ENCODE data around the gene THEMIS2.
A peak's percentile ranks its signal among the peaks of the same experiment; 100 is the strongest.
"Not testable (repeated sequence)": the region's sequence is repeated elsewhere in the genome, so short reads cannot be mapped to it uniquely, and the experiment has no call there.

THEMIS2 gene

DNA sequence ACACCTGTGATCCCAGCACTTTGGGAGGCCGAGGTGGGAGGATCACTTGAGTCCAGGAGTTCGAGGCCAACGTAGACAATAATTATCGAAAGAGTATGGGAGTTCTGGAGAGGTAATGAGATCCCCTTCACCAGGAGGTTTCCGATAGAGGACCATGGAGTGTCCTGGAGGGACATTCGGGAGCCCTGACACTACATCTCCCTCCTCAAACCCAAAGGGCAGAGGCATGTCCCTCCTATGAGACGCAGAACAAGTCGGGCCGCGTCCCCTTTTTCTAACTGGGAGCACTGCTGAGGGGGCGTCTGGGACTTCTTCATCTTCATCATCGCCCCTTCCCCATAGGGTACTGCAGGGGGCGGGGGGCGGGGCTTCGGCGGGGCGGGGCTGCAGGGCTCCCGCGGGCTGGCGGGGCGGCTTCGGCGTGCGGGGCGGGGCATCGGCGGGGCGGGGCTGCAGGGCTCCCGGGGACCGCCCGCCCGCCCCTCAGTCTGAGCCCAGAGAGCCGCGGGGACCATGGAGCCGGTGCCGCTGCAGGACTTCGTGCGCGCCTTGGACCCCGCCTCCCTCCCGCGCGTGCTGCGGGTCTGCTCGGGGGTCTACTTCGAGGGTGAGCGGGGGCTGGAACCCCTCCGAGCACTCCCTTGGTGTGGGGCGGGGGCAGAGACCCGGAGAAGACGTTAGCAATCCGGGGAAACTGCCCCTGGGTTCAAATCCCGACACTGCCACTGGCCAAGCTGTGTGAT is at the start of gene THEMIS2:
Gene THEMIS2 (plus strand): TSS at position 486 of the 743 bp plus-strand sequence. CDS start 28 bp downstream, at position 514.
- DNase-seq, result peak; percentile 70

DNA sequence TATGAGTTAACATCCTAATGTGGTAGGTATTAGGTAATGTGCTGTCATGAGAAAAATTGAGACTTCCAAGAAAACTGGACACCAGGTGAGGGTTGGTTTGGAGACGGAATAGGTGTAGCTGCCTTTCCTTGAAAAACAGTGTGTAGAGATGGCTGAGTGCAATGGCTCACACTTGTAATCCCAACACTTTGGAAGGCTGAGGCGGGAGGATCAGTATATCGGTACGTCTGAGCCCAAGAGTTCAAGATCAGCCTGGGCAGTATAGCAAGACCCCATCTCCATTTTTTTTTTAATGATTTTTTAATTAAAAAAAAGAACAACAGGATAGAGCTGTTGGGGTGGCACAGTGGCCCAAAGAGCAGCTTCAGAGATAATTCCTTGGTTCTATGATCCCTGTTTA is 48.6 kb upstream of the THEMIS2 start:
- DNase-seq, result no peak

DNA sequence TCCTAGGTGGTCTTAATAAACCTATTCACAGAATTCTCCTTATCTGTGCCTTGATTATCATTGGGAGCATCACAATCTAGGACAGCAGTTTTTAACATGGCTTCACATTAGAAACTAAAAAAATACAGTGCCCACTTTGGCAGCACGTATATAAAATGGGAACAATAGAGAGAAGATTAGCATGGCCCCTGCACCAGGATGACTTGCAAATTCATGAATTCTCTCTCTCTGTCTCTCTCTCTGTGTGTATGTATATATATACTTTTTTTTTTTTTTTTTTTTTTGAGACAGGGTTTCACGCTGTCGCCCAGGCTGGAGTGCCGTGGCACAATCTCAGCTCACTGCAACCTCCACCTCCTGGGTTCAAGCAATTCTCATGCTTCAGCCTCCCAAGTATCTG is 47.9 kb upstream of the THEMIS2 start:
- no peak for DNase-seq

DNA sequence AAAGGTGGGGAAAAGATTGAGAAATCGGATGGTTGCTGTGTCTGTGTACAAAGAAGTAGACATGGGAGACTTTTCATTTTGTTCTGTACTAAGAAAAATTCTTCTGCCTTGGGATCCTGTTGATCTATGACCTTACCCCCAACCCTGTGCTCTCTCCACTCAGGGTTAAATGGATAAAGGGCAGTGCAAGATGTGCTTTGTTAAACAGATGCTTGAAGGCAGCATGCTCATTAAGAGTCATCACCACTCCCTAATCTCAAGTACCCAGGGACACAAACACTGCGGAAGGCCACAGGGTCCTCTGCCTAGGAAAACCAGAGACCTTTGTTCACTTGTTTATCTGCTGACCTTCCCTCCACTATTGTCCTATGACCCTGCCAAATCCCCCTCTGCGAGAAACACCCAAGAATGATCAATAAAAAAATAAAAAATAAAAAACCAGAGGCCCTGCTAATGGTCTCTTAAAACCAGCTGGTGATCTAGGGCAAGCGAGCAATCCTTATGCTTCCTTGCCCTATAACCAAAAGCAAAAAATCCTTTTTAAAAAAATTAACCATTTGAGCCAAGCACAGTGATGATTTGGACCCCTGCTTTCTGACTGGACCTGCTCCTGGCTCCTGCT is 42.9 kb upstream of the THEMIS2 start:
- DNase-seq, result not testable (repeated sequence)

DNA sequence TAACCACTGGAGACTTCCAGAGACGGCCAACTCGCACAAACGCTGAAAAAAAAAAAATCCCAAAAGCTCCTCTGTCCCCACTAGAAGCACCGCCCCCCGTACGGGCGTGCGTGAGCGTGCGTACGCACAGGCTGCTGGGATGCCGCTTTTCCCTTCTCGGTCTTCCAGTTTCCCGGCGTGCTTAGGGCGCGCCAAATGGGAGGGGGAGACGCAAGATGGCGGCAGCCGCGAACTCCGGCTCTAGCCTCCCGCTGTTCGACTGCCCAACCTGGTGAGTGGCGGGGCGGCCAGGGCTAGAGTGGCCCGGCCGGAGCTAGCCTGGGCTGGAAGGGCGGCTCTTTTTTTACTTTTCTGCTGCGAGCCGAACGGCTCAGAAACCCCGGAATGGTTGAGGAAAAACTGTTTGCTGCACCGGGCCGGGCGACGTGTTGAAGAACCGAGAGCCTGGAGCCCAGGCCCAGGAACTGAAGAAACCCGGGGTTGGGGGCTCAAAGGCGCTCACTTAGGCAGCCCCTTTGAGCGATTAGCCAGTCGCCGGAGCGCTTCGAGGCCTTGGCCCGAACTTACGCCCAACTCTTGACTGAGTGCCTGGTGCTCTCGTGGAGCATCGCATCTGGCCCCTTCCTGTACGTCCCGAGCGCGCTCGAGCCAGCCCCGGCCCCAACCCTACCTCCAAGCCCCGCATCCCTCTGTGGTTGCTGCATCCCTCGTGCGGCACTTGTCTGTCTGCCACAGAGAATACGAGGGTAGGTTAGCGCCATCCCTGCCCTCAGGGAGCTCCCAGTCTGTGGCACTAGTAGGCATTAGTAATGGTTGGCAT is 41.5 kb upstream of the THEMIS2 start, which contains the start of gene PPP1R8:
Gene PPP1R8 (plus strand): TSS at position 162 of the 820 bp plus-strand sequence. CDS start 54 bp downstream, at position 216.
- peak; percentile 97 for DNase-seq

DNA sequence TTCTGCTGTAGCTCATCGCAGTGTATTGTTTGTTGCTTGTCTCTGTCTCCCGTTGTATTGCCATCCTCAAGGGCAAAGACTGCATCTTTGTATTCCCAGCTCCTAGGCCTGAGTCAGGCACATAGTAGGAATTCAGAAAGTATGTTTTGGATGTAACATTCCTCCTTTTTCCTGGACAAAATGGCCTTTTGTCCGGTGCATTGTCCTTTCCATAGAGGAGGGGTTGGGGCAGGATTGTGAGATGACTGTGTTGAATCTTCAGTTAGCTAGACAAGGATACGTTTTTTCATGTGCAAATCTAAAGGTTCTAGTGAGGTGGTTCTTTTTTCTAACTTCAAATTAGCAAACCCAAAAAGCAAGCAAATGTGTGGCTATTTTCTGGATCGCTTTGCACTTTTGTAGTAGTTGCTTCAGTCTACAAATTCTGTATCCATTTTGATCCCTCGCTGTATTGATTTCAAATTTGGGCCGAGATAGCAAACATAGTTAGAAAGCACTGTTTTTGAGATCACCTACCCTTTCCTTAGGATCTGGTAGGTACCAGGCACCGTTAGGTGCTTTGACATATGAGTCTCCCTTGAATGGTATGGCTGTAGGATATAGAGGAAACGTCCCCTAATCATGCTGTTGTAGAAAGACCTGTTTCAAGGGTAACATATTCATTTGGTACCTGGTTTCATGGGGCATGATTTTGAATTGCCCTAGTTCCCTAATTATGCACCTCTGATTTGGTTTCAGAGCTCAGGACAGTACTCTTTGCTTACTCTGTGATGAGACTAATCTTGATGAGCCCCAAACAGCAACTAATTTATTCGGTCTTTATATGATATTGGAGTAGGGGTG is 40.6 kb upstream of the THEMIS2 start:
- peak; percentile 26 for DNase-seq

DNA sequence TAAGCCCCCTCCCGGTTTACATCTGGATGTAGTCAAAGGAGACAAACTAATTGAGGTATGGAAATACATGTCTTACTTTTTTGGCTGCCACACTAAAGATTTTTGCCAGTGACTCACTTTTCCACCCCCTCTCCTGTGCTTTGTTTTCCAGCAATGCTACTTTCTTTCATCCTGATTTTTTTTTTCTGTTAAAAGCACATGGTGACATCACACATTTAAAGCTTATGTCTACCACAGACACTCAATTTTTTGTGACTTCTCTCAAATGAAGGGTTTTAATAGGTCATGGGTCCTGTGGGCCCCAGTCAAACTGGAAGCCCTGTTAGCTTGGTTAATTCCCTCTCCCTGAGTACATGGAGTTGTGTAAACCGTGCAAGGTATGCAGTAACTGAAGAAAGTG is 39.6 kb upstream of the THEMIS2 start:
- DNase-seq, result peak; percentile 55

DNA sequence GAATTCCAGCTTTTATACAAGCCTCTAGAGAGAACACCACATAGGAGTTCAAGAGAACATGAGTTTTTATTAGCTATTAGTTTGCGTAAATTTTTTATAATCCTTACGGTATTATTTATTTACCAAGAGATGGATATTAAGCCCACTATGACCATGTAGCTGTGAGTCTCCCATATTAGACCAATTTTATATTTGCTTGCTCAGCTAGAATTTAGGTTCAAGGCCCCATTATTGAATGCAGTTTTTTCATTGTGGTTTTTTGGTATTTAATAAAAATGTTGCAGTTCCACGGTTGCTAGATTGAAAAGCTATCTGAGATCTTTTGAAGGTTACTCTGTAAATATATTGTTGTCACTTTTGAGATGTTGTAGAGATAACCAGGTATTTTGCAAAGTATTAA is 38.9 kb upstream of the THEMIS2 start:
- DNase-seq, result no peak

DNA sequence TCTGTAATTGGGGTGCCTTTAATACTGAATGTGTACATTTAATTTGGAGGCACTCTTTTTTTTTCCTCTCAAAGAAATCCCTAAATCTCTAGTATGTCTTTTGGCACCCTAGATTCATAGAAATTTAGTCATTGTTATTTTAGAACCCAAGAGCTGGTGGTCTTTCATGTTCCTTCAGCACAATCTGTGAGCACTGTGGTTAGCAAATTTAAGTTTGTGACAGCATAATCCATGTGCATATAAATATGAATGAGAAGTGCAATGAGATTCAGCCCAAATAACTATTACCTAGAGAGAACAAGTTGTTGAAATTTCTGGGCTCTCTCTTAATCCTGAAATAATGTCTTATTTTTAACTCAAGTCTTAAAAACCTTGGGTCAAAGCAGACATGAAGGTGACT is 37.3 kb upstream of the THEMIS2 start:
- no peak for DNase-seq

DNA sequence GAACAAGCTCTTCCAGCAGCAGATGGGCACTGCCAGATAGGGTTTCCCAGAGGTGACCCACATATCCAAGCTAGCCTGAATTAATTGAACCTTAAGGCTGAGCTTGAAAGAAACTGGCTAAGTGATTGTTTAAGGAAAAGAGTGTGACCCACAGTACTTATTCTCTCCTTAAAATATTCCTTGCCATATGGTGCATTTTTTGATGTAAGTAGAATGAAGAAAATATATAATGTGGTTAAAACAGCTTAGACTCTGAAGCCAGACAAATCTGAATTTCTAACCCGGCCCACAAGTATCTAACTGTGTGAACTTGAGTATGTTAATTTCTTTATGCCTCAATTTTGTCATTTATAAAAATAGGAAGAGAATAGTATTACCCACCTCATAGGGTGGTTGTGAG is 36.8 kb upstream of the THEMIS2 start:
- DNase-seq, result no peak

DNA sequence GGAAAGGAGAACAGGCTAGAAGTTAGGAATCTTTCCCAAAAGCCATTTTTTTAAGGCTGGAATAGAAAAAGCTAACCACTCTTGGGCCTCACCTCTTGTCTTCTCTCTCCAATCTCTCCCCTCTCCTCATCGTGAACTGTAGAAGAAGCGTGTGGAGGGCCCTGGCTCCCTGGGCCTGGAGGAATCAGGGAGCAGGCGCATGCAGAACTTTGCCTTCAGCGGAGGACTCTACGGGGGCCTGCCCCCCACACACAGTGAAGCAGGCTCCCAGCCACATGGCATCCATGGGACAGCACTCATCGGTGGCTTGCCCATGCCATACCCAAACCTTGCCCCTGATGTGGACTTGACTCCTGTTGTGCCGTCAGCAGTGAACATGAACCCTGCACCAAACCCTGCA is 22.4 kb upstream of the THEMIS2 start:
- no peak for DNase-seq

DNA sequence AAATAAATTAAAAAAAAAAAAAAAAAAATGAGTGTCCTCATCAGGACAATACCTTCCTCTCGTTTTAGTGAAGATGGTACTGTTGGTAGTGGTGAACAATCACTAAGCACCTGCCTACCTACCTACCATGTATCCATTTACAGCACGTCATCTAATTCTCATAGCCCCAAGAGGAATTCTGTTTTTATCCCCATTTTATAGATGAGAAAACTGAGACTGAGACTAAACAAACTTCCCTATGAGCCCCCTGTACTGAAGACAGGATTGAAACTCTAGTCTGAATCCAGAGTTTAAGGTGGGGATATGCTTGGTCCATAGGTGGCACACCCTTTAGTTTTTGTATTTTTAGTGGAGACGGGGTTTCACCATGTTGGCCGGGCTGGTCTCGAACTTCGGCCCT is 17.3 kb upstream of the THEMIS2 start:
- DNase-seq, result no peak

DNA sequence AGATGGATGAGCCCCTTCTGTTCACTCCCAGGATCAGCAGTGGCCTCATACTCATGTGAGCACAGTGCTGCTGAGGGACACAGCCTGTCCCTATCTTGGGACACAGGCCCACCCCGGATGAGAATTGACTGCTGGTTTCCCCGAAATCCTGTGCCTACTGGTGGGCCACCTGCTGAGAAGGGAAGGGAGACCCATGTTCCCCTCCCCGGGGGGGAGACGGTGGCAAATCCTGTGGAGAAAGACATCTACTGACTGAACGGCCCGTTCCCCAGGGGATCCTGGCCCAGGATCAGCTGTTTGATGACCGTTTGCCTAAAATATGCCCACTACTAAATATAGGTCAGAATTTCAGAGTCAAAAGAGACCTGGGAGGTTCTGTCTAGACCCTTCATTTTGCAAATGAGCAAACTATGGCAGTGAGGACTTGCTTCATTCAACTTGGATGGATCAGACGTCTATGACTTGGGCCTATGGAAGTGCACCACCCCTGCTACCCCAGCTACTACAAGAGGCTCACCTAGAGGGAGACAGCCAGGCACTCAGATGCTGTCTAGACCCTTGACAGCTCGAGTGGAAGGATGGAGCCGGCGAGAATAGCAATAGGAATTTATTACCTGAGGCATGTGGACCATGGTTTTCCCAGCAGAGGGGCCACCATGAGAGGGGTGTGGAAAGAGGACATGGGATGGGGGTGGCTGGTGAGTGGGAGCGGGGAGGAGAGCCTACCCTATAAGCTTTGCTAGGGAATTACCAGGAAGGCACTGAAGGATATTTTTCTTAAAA is 15.6 kb upstream of the THEMIS2 start:
- no peak for DNase-seq

DNA sequence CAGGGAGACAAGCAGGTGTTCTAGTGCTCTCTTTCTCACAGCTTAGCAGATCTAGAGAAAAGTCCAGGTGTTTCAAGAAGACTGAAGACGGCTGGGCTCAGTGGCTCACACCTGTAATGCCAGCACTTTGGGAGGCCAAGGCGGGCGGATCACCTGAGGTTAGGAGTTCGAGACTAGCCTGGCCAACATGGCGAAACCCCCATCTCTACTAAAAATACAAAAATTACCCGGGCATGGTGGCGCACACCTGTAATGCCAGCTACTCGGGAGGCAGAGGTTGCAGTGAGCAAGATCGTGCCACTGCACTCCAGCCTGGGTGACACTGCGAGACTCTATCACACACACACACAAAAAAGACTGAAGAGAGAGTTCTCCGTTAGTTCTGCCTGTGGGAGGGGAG is 14.8 kb upstream of the THEMIS2 start:
- not testable (repeated sequence) for DNase-seq

DNA sequence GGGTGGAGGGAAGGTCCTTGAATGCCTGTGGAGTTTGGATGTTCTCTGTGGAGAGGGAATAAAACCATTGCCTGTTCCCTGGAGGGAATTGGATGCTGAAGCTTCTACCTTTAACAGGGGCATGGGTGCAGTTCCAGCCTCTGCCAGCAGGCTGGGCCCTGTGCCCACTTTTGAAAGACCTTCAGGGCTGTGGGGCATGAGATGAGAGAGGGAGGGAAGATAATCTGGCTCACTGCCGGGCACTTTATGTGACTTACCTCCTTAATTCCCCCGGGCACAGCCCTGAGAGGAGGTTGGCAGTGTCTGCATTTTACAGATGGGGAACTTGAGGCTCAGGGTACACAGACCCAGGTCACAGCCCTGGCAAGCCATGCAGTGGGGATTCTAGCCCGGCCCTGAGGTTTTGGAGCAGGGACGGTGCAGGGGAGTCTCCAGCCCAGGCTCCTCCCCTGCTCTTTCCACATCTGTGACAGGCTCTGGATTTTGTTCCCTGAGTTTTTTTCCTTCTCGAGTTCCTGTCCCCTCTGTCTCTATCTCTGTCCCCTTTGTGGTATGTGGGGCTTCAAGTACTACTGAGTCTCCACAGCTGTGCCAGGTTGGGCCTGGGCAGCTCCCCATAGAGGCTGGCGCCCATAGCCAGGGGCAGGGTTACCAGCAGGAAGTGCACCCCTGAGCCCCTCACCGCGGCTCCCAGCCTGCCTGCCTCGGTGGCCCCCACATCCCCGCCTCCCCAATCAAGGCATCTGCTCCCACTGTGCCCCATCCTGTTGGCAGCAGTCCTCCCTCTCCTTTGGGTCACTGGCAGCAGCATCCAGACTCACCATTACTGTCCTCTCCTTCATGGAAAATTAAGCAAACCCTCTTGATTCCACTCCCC is 14.0 kb upstream of the THEMIS2 start:
- peak; percentile 85 for DNase-seq

DNA sequence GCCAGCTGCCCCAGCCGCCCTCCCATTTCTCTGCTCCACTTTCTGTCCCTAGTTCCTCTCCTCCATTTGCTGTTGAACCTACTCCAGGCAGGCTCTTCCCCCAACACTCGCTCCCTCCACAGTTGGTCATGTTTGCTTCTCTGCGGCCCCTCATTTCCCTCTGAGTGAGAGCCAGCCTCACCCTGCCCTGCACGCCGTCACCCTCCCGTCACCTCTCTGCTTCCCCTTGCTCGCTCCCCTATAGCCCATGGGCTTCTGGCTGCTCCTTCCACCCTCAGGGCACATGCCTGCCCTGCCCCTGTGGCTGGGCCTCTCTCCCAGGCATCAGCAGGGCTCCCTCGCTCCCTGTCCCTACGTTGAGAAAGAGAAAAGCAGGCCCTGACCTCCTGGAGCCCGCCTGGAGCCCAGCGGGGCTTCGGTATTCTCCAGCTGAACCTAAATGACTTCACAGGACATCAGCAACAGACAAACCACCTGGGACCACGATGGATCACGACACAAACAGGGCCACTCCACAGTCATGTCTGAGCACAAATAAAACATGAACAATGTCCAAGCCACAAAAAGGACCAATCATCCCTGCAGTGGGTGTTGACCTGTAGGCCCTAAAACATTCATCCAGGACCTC is 13.3 kb upstream of the THEMIS2 start:
- DNase-seq, result no peak

DNA sequence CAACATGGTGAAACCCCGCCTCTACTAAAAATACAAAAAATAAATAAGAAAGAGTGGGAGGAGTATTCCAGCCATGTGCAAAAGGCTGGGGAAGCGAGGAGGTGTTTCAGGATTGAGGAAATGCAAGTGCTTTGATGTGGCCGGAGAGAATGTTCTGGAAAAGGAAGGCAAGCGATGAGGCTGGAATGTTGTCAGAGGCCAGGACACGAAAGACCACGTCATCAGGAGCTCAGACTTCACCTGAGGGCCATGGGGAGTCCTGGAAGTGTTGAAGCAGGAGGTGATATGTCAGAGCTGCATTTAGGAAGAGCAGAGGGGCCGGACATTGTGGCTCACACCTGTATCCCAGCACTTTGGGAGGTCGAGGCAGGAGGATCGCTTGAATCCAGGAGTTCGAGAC is 10.9 kb upstream of the THEMIS2 start:
- no peak for DNase-seq

DNA sequence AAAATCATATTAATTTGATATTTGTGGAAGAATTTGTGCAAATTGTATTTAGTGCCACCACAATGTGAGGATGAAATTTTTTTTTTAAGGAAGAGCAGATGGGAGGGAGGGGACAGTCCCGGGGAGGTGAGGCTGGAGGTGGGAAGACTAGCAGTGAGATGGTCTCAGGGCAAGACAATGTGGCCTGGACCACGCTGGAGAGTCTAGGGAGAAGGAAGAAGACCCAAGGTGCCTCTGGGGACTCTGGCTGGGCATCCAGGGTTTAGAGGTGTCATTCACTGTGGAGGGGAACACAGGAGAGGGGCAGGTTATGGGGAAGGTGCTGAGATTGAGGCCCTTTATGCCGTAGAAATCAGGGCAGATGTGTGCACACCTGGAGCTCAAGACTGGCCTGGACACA is 10.3 kb upstream of the THEMIS2 start:
- no peak for DNase-seq

DNA sequence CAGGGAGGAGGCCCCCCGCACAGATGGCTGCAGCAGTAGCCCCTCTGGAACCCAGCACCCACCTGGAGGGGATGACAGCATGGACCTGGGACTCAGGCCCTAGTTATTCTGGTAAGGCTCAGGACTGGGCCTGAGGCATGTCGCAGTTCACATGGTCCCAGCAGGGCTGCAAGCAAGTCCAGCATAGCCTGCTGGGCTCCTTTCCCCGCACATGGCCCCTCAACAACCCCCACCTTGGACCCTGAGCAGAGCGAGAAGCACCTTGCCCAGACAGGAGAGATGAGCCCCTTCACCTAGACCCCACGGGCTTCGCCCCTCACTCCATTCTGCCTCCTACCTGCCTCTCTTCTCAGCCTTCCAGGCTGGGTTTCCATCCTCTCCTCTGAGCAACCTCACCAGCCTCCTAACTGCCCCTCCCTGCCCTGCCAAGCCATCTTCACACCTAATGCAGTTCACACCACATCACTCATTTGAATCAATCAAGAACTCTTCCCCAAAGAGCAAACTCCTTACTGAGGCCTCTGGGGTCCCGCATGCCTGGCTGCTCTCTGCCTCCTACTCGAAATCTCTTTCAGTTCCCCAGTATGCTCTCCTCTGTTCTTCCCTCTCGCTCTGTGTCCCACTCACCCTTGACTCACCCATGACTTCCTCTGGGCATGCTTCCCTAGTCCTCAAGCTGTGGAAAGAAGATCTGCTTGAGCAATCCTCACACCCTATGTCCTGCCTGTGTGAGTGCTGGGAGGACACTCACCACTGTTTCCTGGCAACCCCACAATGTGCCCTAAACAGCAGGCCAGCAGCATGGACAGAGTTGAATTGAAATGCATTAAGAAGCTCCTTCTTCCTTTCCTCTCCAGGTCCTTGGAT is 9.4 kb upstream of the THEMIS2 start:
- peak; percentile 98 for DNase-seq

All from EL (cell line).